ENCODE data around the gene RNF169. TPM values are rescaled to one million over a fixed set of nuclear protein-coding genes. Genes with fewer than 3 reads are reported as not detected.

Gene RNF169
- total RNA-seq, 1 experiment from 2014 or later, result 13.0 TPM

GRCh38 chr11:74860743-74861142 lies 112.1 kb downstream of the RNF169 start:
- H3K4me3 Mint-ChIP-seq, result no peak overlapping the region
- H2BK20ac ChIP-seq (ENCODE audit: low read depth, low read length, poor library complexity, severe bottlenecking), result no peak overlapping the region

More at GRCh38 chr11:74860743-74861142, 112.1 kb downstream of the RNF169 start:
- Histone ChIP-seq H3K79me2 (ENCODE audit: insufficient read depth, low read length) (no peaks in the 10 kb centered on the region), H3K4me2 (ENCODE audit: insufficient read depth, insufficient read length, low read length) (no peak overlapping the region), H3K56ac (ENCODE audit: insufficient read length, low read depth, low read length) (no peak overlapping the region), H3K23ac (ENCODE audit: insufficient read length, low read depth, low read length) (no peak overlapping the region), H3K27ac (ENCODE audit: insufficient read length, low read depth, low read length) (no peak overlapping the region), H3K18ac (ENCODE audit: insufficient read length, low read depth, low read length) (no peak overlapping the region), H3K79me1 (ENCODE audit: insufficient read depth, low read depth, low read length, poor library complexity, severe bottlenecking) (no peaks in the 10 kb centered on the region), H3T11ph (ENCODE audit: low read length) (no peak overlapping the region), H4K5ac (ENCODE audit: insufficient read length, low read depth, low read length) (no peak overlapping the region), H2AFZ (ENCODE audit: low read length) (no peak overlapping the region), H3K23me2 (ENCODE audit: insufficient read length, low read depth, low read length, poor library complexity, severe bottlenecking) (no peaks in the 10 kb centered on the region), H3K9me3 (ENCODE audit: control insufficient read depth, low read depth, low read length) (peaks cover 30% of the 10 kb centered on the region), H2BK120ac (ENCODE audit: low read depth, low read length, poor library complexity, severe bottlenecking) (no peak overlapping the region), H2BK12ac (ENCODE audit: insufficient read length, low read depth, low read length) (no peak overlapping the region), H2AK5ac (ENCODE audit: insufficient read length, low read length) (no peak overlapping the region), H2BK5ac (ENCODE audit: insufficient read length, low read length) (no peak overlapping the region), H3K9ac (ENCODE audit: extremely low read depth, insufficient read length, low read length) (no peak overlapping the region), H2BK15ac (ENCODE audit: low read depth, low read length) (no peak overlapping the region), H4K91ac (ENCODE audit: insufficient read length, low read depth, low read length) (no peak overlapping the region), H3K4me1 (ENCODE audit: insufficient read depth, low read length) (no peaks in the 10 kb centered on the region), H4K8ac (replicated peaks; ENCODE audit: insufficient read length, low read depth, low read length) (no peak overlapping the region), H3K14ac (ENCODE audit: insufficient read depth, low read length) (no peak overlapping the region), H4K20me1 (ENCODE audit: control insufficient read depth, insufficient read depth, insufficient read length) (no peaks in the 10 kb centered on the region), H3K27me3 (ENCODE audit: insufficient read depth, low read length) (no peaks in the 10 kb centered on the region; the same call in 1 of the 2 replicates), H3K4ac (ENCODE audit: low read depth, low read length) (no peak overlapping the region)
- no peak overlapping the region for H3K27ac Mint-ChIP-seq
- peaks cover 35 to 38% of the 10 kb centered on the region in 2 experiments for H3K9me3 Mint-ChIP-seq
- H3K36me3 Mint-ChIP-seq (ENCODE audit: insufficient read depth in 1 of 3, low read depth in 3 of 3), result peaks cover 67 to 71% (median 70%) of the 10 kb centered on the region in 3 experiments
- H3K4me1 Mint-ChIP-seq, result 0 out of 4 replicates have a peak, but pooled peaks cover 0 to 4% of the 10 kb centered on the region in 2 experiments
- no peak for TF ChIP-seq CTCF (conservative IDR thresholded peaks at IDR 0.05)
- DNase-seq, result no peak
- no peaks in the 10 kb centered on the region for H3K27me3 Mint-ChIP-seq (ENCODE audit: low read depth)

All from H9 (cell line).